Bronchial epithelial cell (primary cell): Measurements from ENCODE around the gene TAF1B. TPM values are rescaled to one million over a fixed set of nuclear protein-coding genes. Genes with fewer than 3 reads are reported as not detected.

ENCODE experiments used
- DNase-seq: peaks from one replicate; pipeline ENCODE4 v3.0.0-alpha.2; 2010; ENCODE audit warnings: low read depth
- FAIRE-seq: peaks from 2 replicates; lab custom pipeline; 2011; peaks lifted over from hg19 to GRCh38; lab: Jason Lieb, UNC
- H3K27me3 ChIP-seq: 2 replicates; pipeline ENCODE4 v1.5.1; 2011; ENCODE audit warnings: low read length; ENCODE audit not compliant: control insufficient read depth, insufficient read depth
- H3K36me3 ChIP-seq: 2 replicates; pipeline ENCODE4 v1.5.1; 2011; ENCODE audit warnings: low read length; ENCODE audit not compliant: control insufficient read depth, insufficient read depth
- H3K4me3 ChIP-seq: 2 replicates; pipeline ENCODE4 v1.5.1; 2011; ENCODE audit warnings: mild to moderate bottlenecking, low read depth, low read length, control low read depth
- total RNA-seq: library from RNA; depleted of rRNA; stranded (reverse); fragments of >200 nt; gene quantifications from 2 replicates; pipeline ENCODE4 v1.2.1, GENCODE V29; 2014
- TF ChIP-seq, protein P1 (sequence below): IDR thresholded peaks from 2 replicates; pipeline ENCODE4 v1.5.1; 2011; ENCODE audit warnings: mild to moderate bottlenecking, moderate library complexity, low read length, control low read depth, inconsistent platforms; ENCODE audit not compliant: insufficient read depth, severe bottlenecking

TAF1B gene
- total RNA-seq, 1 donor from 2014 or later = 28.7 TPM

DNA sequence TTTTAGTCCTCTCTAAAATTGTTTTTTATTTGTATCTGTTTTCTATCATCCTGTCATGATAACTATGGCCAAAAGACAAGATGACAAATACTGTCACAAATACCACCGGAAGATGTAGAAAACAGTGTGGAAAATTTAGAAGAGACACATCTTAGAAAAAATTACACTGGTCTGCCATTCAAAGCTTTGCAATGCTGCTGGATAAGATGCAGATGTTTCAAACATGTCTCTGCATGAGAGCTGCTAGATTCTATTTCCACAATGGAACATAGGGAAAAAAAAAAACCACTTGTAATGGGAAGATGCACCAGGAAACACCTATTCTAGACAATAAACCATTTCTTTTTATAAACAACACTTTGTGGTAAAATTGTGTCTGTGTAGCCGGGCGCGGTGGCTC is 5.8 kb upstream of the TAF1B start:
- no peaks in the 10 kb centered on the region for H3K36me3 ChIP-seq
- no peak overlapping the region for H3K4me3 ChIP-seq
- H3K27me3 ChIP-seq = no peaks in the 10 kb centered on the region
- DNase-seq = peak; percentile 58
- FAIRE-seq = no peak
- TF ChIP-seq, protein P1, sequence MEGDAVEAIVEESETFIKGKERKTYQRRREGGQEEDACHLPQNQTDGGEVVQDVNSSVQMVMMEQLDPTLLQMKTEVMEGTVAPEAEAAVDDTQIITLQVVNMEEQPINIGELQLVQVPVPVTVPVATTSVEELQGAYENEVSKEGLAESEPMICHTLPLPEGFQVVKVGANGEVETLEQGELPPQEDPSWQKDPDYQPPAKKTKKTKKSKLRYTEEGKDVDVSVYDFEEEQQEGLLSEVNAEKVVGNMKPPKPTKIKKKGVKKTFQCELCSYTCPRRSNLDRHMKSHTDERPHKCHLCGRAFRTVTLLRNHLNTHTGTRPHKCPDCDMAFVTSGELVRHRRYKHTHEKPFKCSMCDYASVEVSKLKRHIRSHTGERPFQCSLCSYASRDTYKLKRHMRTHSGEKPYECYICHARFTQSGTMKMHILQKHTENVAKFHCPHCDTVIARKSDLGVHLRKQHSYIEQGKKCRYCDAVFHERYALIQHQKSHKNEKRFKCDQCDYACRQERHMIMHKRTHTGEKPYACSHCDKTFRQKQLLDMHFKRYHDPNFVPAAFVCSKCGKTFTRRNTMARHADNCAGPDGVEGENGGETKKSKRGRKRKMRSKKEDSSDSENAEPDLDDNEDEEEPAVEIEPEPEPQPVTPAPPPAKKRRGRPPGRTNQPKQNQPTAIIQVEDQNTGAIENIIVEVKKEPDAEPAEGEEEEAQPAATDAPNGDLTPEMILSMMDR = no peak

DNA sequence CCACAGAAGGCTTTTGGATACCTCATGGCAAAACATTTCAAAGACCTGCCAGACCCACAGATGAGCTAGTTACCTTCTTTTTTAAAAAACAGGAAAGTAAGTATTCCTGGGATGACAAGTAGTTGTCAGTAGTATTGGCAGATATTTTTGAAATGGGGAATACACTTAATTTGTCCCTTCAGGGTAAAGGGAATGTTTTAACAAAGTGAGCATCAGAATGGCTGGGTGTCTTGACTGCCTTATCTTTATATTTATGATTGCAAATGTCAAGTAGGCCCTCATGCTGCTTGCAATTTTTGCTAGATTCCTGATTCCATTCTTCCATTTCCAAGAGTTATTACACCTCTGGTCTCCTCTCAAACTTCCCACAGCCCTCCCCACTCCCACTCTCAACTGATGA is 4.9 kb upstream of the TAF1B start:
- Histone ChIP-seq H3K36me3 (no peaks in the 10 kb centered on the region), H3K4me3 (no peak overlapping the region), H3K27me3 (no peaks in the 10 kb centered on the region)
- DNase-seq = no peak
- FAIRE-seq = no peak
- TF ChIP-seq, protein P1 = no peak

DNA sequence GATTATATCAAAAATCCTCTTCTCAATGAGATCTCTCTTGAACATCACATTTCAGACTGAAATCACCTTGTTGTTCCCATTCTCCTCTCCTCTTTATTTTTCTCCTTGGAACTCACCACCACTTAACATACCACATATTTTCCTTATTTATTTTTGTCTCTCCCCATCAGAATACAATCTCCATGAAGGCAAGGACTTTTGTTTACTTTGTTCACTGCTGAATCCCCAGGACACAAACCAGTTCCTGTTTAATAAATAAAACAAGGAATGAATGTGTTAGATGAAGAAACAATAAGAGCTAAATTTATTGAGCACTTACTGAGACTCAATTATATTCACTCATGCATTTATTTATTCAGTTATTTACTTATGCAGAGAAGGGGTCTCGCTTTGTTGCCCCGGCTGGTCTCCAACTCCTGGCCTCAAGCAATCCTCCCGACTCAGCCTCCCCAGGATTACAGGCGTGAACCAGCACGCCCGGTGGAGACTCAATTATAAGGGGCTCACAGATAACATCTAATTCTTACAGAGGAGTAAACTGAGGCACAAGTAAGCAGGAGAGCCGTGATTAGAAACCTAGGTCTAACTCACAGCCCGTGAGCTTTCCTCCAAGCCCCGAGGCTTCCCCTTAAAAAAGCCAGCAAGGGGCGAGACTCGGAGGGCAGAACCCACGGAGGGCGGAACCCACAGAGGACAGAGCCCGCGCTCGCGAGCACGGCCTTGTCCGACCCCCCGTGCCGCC is 616 bp upstream of the TAF1B start:
- TF ChIP-seq, protein P1 = no peak
- FAIRE-seq = no peak
- Histone ChIP-seq H3K4me3 (peak overlapping the region; percentile 58), H3K36me3 (no peaks in the 10 kb centered on the region), H3K27me3 (no peaks in the 10 kb centered on the region)
- DNase-seq = no peak

DNA sequence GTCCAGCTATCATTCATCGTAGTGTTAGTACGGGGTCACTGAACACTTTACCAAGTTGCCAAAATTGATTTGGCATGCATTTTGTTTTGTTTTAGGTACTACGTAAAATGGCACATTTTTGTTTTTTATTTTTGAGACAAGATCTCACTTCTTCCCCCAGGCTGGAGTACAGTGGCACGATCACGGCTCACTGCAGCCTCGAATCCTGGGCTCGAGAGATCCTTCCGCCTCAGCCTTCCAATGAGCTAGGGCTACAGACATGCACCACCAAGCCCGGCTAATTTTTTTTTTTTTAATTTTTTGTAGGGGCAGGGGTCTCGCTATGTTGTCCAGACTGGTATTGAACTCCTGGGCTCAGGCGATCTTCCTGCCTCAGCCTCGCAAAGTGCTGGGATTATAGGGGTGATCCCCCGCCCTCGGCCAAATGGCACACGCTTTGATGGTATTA is 786 bp downstream of the TAF1B start:
- TF ChIP-seq, protein P1 = no peak
- H3K36me3 ChIP-seq = no peaks in the 10 kb centered on the region
- no peaks in the 10 kb centered on the region for H3K27me3 ChIP-seq
- peak overlapping the region; percentile 58 for H3K4me3 ChIP-seq
- FAIRE-seq = no peak
- DNase-seq = no peak

DNA sequence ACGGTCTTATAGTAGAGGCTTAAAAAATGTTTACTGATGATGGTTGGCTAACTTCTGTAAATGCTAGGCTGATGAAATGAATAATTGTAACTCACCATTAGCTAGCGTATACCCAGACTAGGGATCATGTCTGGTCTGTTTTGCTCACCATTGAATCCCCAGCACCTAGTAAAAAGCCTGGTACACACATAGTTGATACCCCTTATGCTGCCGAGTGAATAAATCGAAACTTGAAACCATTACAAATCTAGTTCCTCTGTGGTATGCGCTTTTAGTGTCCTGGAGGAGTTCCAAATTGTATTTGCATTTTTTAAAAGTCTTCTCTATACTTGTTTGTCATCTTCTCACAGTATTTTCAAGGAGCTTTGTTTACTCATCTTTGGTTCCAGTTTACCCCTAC is 1.3 kb downstream of the TAF1B start:
- TF ChIP-seq, protein P1 = no peak
- no peaks in the 10 kb centered on the region for H3K36me3 ChIP-seq
- H3K27me3 ChIP-seq = no peaks in the 10 kb centered on the region
- DNase-seq = peak; percentile 51
- peak overlapping the region; percentile 58 for H3K4me3 ChIP-seq
- FAIRE-seq = no peak

DNA sequence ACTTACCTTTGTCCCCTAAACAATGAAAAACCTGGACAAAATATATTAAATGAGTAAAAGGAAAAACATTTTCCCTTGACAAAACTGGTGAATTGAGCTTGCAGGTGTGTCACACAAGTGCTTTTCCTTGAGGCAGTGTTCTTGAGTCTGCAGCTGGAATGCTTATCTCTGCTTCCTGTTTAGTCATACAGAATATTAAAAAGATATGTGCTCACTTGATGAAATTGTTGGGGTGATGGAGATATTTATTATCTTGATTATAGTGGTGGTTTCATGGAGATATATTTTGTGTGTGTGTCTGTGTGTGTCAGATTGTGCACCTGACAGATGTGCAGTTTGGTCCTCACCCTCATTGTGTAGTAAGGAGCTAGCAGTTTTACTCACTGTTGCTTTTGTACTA is 3.3 kb downstream of the TAF1B start:
- Histone ChIP-seq H3K4me3 (no peak overlapping the region), H3K36me3 (peaks cover 3% of the 10 kb centered on the region), H3K27me3 (no peaks in the 10 kb centered on the region)
- TF ChIP-seq, protein P1 = no peak
- FAIRE-seq (no peak), DNase-seq (peak; percentile 87)
